GM19328 (cell line): ENCODE results near the gene RABEPK.
A peak's percentile ranks its signal among the peaks of the same experiment; 100 is the strongest.
"Not testable (repeated sequence)": the region's sequence is repeated elsewhere in the genome, so short reads cannot be mapped to it uniquely, and the experiment has no call there.

ENCODE experiments used
- ATAC-seq: cut with Tn5 transposase; IDR thresholded peaks from one replicate; pipeline ENCODE4 v1.9.1; 2021; ENCODE audit warnings: mild to moderate bottlenecking, moderate library complexity; ENCODE audit not compliant: unreplicated experiment

The RABEPK gene

GRCh38 chr9:125200216-125201047, at the start of gene RABEPK:
RABEPK (plus strand) TSS chr9:125200542; CDS start chr9:125203014, 2,472 bp downstream.
- peak; percentile 98 for ATAC-seq

GRCh38 chr9:125151730-125152129, 48.6 kb upstream of the RABEPK start:
- no peak for ATAC-seq

GRCh38 chr9:125153712-125154367, 46.5 kb upstream of the RABEPK start:
- ATAC-seq = no peak

- no peak for ATAC-seq
Measured at GRCh38 chr9:125156551-125156950, 43.8 kb upstream of the RABEPK start.

DNA sequence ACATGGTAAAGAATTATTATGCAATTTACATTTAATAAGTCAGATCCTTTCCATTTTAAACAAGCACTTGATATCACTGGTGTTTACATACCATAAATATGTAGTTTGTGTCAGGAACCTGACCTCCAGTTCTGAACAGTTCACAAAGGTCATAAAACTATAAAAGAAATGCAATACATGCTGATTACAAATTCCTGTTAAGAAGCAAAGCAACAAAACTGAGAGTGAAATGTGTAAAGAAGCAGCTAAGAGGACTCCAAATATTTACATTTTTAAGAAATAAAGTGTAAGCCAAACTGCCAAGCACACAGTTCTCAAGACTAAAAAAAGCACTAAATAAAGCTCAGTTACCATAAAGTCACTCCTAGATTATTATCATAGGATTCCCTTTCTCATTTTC, 39.6 kb upstream of the RABEPK start:
- no peak for ATAC-seq

DNA sequence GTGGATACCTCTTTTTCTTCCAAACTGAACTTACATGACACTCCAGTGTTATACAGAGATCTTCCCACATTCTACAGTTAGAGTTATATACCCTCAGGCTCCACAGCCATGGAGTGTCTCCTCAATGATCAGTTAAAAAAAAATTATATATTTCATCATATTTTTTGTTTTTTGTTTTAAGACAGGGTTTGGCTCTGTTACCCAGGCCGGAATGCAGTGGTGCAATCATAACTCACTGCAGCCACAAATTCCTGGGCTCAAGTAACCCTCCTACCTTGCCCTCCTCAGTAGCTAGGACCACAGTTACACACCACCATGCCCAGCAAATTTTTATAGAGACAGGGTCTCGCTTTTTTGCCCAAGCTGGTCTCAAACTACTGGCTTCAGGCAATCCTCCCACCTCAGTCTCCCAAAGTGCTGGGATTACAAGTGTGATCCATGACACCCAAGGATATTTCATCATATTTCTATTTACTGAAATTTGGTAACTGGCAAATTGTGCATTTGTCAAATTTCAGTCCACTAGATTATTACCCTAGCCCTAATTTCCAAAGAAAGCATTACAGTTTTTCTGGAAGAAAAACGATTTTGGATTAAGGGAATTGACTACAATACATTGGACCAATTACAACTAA, 38.9 kb upstream of the RABEPK start:
- ATAC-seq = no peak

- not testable (repeated sequence) for ATAC-seq
Measured at GRCh38 chr9:125162891-125163290, 37.5 kb upstream of the RABEPK start.

DNA sequence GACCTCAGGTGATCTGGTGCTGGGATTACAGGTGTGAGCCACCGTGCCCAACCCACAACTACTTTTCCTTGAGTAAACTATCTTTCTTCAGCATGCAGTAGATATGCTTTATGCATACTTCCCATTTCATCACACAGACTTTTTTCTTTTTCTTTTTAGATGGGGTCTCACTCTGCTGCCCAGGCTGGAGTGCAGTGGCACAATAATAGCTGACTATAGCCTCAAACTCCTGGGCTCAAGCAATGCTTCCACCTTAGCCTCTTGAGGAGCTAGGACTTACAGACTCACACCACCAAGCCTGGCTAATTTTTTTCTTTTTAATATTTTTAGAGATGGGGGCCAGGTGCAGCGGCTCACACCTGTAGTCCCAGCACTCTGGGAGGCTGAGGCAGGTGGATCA, 33.6 kb upstream of the RABEPK start:
- ATAC-seq = no peak

GRCh38 chr9:125169895-125170294, 30.4 kb upstream of the RABEPK start:
- ATAC-seq = no peak

GRCh38 chr9:125172031-125172755, 28.1 kb upstream of the RABEPK start:
- ATAC-seq = no peak

GRCh38 chr9:125176636-125177035, 23.7 kb upstream of the RABEPK start:
- no peak for ATAC-seq

DNA sequence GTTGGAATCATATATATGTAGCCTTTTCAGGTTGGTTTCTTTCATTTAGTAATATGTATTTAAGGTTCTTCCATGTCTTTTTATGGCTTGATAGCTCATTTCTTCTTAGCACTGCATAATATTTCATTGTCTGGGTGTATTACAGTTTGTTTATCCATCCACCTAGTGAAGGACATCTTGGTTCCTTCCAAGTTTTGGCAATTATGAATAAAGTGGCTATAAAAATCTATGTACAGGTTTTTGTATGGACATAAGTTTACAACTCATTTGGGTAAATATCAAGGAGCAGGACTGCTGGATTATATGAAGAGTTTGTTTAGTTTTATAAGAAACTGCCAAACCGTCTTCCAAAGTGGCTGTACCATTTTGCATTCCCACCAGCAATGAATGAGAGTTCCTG, 22.5 kb upstream of the RABEPK start:
- no peak for ATAC-seq

DNA sequence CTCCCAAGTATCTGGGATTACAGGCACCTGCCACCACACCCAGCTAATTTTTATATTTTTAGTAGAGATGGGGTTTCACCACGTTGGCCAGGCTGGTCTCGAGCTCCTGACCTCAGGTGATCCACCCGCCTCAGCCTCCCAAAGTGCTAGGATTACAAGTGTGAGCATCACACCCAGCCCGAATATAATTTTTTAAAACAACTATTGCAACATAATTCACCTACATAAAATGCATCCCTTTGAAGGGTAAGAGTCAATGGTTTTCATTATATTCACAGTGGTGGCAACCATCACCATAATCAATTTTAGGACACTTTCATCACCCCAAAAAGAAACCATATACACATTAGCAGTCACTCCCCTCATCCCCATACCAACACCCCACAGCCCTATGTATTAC, 20.6 kb upstream of the RABEPK start:
- not testable (repeated sequence) for ATAC-seq

GRCh38 chr9:125180876-125181275, 19.5 kb upstream of the RABEPK start:
- ATAC-seq = no peak

GRCh38 chr9:125181756-125182155, 18.6 kb upstream of the RABEPK start:
- not testable (repeated sequence) for ATAC-seq

- no peak for ATAC-seq
Measured at GRCh38 chr9:125183054-125183453, 17.3 kb upstream of the RABEPK start.

DNA sequence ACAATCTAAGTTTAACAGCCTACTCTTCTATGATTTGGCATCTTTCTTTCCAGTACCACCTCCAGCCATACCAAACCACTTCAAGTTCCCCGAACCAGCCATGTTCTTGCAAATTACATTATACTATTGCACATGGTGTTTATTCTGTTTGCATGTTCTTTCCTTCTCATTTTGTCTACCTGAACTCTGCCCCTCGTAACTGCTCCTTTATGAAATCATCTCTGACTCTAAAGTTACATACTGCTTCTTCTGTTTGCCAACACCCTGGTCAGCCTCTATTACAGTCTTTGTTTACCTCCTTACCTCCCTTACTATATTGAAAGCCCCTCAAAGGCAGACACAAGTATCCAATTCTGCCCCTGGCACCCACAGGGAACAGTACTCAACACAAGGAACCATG, 16.8 kb upstream of the RABEPK start:
- no peak for ATAC-seq

GRCh38 chr9:125189011-125189360, 11.4 kb upstream of the RABEPK start:
- ATAC-seq = peak; percentile 13

- ATAC-seq = peak; percentile 97
Measured at GRCh38 chr9:125189361-125190289, 10.7 kb upstream of the RABEPK start, which contains the start of gene PPP6C. PPP6C (minus strand) TSS chr9:125189803; CDS start chr9:125189718, 85 bp downstream.

DNA sequence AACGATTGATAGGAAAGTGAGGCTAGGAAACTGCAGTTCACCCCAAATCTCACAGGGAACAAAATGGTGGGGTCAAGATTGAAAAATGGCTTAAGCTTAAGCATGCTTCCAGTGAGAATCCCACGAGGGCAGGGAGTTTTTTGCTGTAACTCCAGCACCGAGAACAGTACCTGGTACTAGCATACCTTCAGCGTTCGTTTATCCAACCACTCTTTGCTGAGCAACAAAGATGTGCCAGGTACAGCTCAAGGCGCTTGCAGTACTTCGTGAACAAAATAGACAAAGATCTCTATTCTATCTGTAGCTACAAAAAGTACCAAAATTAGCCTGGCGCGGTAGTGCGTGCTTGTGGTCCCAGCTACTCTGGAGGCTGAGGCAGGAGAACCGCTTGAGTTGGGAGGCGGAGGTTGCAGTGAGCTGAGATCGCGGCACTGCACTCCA, 10.0 kb upstream of the RABEPK start:
- no peak for ATAC-seq
